ENCODE data around the gene RIPK1. TPM values are rescaled to one million over a fixed set of nuclear protein-coding genes. Genes with fewer than 3 reads are reported as not detected.

Gene RIPK1
- polyA plus RNA-seq, 1 of the 3 experiments (the other 2 are of a cell fraction), result 12.0 TPM

- Histone ChIP-seq H3K27me3 (ENCODE audit: insufficient read depth) (no peaks in the 10 kb centered on the region), H3F3A (replicated peaks; ENCODE audit: insufficient read depth) (no peaks in the 10 kb centered on the region), H3K9ac (no peak overlapping the region), H3K79me2 (ENCODE audit: insufficient read depth) (no peaks in the 10 kb centered on the region), H4K20me1 (ENCODE audit: insufficient read depth) (no peaks in the 10 kb centered on the region), H3K4me3 (ENCODE audit: low read depth in 2 of 2, low read length in 1 of 2) (no peak overlapping the region), H3K4me1 (ENCODE audit: control insufficient read depth in 1 of 2, insufficient read depth in 2 of 2, low read depth in 1 of 2, low read length in 1 of 2) (peaks cover 0 to 4% of the 10 kb centered on the region in 2 experiments; a peak in 2 of 4 replicates), H3K9me3 (no peaks in the 10 kb centered on the region), H3K4me2 (no peak overlapping the region), H3K9me2 (no peaks in the 10 kb centered on the region), H2AFZ (ENCODE audit: low read depth) (no peak overlapping the region), H3K27ac (ENCODE audit: low read depth in 2 of 2, low read length in 1 of 2) (no peak overlapping the region), H3K36me3 (replicated peaks in 1 of 2; ENCODE audit: control insufficient read depth in 1 of 2, insufficient read depth in 2 of 2, low read length in 1 of 2) (no peaks in the 10 kb centered on the region)
- DNase-seq, result no peak
- ChIA-PET POLR2A (no interaction called here), CTCF (no interaction called here)
- TF ChIP-seq GATA2 (CRISPR knock-in tag; IDR thresholded peaks at IDR 0.05), result no peak
- WGBS (ENCODE audit: low lambda C conversion rate), result 50% methylated on average over 5 of the region's 5 CpGs
Measured at GRCh38 chr6:3035397-3035796, 32.9 kb upstream of the RIPK1 start.

- Histone ChIP-seq H3K9me2 (no peaks in the 10 kb centered on the region), H3K4me2 (no peak overlapping the region), H3K4me1 (ENCODE audit: control insufficient read depth in 1 of 2, insufficient read depth in 2 of 2, low read depth in 1 of 2, low read length in 1 of 2) (peaks cover 0 to 4% of the 10 kb centered on the region in 2 experiments; a peak in 2 of 4 replicates), H3F3A (replicated peaks; ENCODE audit: insufficient read depth) (no peaks in the 10 kb centered on the region), H3K36me3 (replicated peaks in 1 of 2; ENCODE audit: control insufficient read depth in 1 of 2, insufficient read depth in 2 of 2, low read length in 1 of 2) (no peaks in the 10 kb centered on the region), H3K27ac (ENCODE audit: low read depth in 2 of 2, low read length in 1 of 2) (no peak overlapping the region), H3K9ac (no peak overlapping the region), H3K79me2 (ENCODE audit: insufficient read depth) (no peaks in the 10 kb centered on the region), H4K20me1 (ENCODE audit: insufficient read depth) (no peaks in the 10 kb centered on the region), H3K9me3 (no peaks in the 10 kb centered on the region), H3K4me3 (ENCODE audit: low read depth in 2 of 2, low read length in 1 of 2) (no peak overlapping the region), H2AFZ (ENCODE audit: low read depth) (no peak overlapping the region), H3K27me3 (ENCODE audit: insufficient read depth) (no peaks in the 10 kb centered on the region; the same call in 1 of the 2 replicates)
- TF ChIP-seq FOXM1 (IDR thresholded peaks at IDR 0.05; ENCODE audit: low read depth), result no peak
- TF ChIP-seq TAF1 (IDR thresholded peaks at IDR 0.05; ENCODE audit: borderline replicate concordance, low read depth, low read length), result no peak
- no peak for TF ChIP-seq GABPA (IDR thresholded peaks at IDR 0.05; ENCODE audit: low read depth)
- no peak for TF ChIP-seq RCOR1 (IDR thresholded peaks at IDR 0.05; ENCODE audit: low read length)
- TF ChIP-seq FOSL2 (IDR thresholded peaks at IDR 0.05; ENCODE audit: borderline replicate concordance, low read depth), result no peak
- no peak for TF ChIP-seq IRF3 (IDR thresholded peaks at IDR 0.05; ENCODE audit: low read depth, low read length)
- TF ChIP-seq USF1 (IDR thresholded peaks at IDR 0.05; ENCODE audit: borderline replicate concordance, low read depth), result no peak
- TF ChIP-seq SMC3 (IDR thresholded peaks at IDR 0.05; ENCODE audit: low read depth, low read length), result no peak
- no peak for TF ChIP-seq REST (IDR thresholded peaks at IDR 0.05; ENCODE audit: low read depth, low read length)
- TF ChIP-seq RFX5 (IDR thresholded peaks at IDR 0.05; ENCODE audit: low read length), result no peak
- TF ChIP-seq ELF1 (IDR thresholded peaks at IDR 0.05), result no peak
- no peak for TF ChIP-seq USF2 (IDR thresholded peaks at IDR 0.05; ENCODE audit: borderline replicate concordance, low read depth, low read length)
- TF ChIP-seq CHD2 (IDR thresholded peaks at IDR 0.05; ENCODE audit: low read length, partially characterized antibody), result no peak
- no peak for TF ChIP-seq JUND (IDR thresholded peaks at IDR 0.05)
- TF ChIP-seq NFIC (IDR thresholded peaks at IDR 0.05; ENCODE audit: borderline replicate concordance), result no peak
- no peak for TF ChIP-seq RAD21 (IDR thresholded peaks at IDR 0.05; ENCODE audit: low read length)
- POLR2A ChIA-PET, result no interaction called here
- WGBS (ENCODE audit: low lambda C conversion rate), result 74% methylated on average over 19 of the region's 19 CpGs
- DNase-seq, result no peak
- CTCF ChIA-PET, result interaction anchor here (1.0 kb wide), 1 partner anchor 16 kb away, joined by 3 read pairs; no protein-coding TSS in a partner anchor
Measured at GRCh38 chr6:3036861-3037637, 31.2 kb upstream of the RIPK1 start.

Measured in SK-N-SH (cell line).